Colon (tissue), 2 donors: ENCODE measurements around the gene ARF6.
"Not testable (repeated sequence)": the region's sequence is repeated elsewhere in the genome, so short reads cannot be mapped to it uniquely, and the experiment has no call there.

Source experiments
- FAIRE-seq: peaks from 2 replicates; lab custom pipeline; 2012; peaks lifted over from hg19 to GRCh38; lab: Jason Lieb, UNC
- donor health status: control.
- donor health status: control.

ARF6 gene

DNA sequence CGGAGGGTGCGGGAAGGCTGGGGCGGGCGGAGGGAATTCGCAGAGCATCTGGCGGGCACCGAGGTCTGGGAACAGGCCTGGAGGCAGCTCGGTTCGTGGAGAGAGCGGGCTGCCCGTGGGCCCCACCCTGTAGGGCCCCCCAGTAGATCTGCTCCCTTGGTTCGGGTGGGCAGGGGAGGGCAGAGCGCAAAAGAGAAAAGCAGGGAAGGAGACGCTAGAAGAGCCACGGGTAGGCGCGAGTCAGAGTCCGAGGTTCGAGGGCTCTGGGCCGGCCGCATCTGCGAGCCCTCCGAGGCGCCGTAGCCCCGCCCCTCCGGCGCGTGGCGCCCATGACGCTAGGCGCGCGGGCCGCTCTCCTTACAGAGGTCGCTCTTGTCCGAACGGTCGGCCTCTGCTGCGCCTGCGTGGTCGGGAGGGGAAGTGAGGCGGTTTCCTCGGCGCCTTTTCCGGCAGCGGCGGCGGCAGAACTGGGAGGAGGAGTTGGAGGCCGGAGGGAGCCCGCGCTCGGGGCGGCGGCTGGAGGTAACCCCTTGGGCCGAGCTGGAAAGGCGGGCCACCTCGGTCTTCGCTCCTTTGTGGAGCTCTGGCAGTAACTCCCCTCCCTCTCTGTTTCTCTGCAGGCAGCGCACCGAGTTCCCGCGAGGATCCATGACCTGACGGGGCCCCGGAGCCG is at the start of gene ARF6:
TSS of gene ARF6 (plus strand) at position 447 of the 673 bp plus-strand sequence. CDS start 655 bp downstream, outside the sequence.
- no peak for FAIRE-seq

GRCh38 chr14:49849213-49849847 is 43.6 kb upstream of the ARF6 start:
- no peak for FAIRE-seq

DNA sequence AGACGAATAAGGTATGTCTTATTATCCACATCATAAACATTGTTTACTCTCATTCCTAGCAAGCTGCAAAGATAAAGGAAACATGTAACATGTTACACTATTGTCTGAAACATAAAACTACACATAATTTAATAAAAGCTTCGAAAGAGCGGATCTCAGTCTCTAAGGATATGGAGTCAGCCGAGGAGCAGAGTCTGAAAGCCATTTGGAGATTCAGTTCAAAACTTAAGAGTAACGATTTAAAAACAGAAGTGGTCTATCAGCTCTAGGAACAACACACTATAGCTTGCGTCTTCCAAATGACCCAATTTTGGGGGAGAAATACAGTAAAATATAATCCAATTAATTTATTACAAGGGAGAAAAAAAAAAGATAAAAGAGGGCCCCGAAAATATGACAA is 41.1 kb upstream of the ARF6 start:
- FAIRE-seq, result no peak

DNA sequence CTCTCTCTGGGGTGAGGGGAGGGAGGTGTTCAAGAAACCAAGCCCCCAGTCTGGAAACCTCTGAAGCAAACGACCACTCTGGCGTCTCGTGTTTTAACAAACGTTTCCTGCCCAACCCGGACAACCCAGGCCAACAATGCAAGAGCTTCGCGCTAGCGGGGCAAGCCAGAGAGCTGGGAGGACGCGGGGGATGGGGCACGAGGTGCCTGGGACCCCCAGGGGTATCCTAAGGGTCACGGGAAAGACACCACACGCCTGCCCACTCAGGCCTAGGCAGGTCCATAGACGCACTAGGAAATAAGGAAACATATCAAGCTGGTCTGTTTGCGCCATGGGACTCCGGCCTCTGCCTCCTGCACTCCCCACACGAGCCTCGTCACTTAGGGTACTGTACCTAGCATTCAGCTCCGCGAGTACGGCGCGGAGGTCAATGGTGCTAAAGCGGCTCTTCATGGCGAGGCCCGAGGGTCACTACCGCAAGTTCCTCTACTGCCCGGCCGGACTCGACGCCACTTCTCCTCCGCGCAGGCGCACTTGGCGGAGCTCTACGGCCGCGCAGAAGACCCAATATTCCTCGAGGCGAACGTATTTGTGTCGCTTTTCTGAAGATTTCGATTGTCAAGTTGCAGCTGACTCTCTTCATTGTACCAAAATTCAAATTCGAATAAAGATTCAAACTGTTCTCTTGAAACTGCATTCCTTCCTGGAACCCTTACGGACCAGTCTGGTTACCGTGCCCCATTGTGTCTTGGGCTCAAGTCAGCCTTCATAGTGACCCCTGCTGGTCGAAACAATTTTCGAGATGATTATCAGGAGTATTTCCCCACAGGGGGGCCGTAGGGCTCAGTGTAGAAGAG is 40.4 kb upstream of the ARF6 start, which contains the start of gene NEMF:
TSS of gene NEMF (minus strand) at position 488 of the 857 bp plus-strand sequence. CDS start at position 453, 35 bp downstream.
- no peak for FAIRE-seq

- FAIRE-seq, result no peak
Measured at GRCh38 chr14:49853158-49853477, 39.8 kb upstream of the ARF6 start.

- no peak for FAIRE-seq
Measured at GRCh38 chr14:49853572-49854375, 39.1 kb upstream of the ARF6 start.

- FAIRE-seq, result no peak
Measured at GRCh38 chr14:49857427-49858003, 35.4 kb upstream of the ARF6 start.

DNA sequence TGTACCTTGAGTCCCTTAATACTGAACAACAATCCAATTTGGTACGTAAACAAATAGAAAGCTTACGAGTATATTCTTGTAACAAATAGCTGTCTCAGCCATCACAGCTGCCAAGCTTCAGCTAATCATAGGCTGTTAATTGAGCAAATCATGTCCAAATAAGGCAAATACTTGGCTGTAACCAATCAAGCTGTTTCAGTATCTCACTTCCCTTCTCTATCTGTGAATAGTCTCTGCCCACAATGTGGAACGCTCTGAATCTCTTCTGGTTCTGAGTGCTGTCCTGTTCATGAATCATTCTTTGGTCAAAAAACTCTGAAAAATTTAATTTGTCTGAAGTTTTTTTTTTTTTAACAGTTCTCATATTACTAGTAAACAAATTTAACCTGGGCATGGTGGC is 34.5 kb upstream of the ARF6 start:
- no peak for FAIRE-seq

- FAIRE-seq, result no peak
Measured at GRCh38 chr14:49860988-49861698, 31.7 kb upstream of the ARF6 start.

- FAIRE-seq, result no peak
Measured at GRCh38 chr14:49861699-49862088, 31.2 kb upstream of the ARF6 start.

DNA sequence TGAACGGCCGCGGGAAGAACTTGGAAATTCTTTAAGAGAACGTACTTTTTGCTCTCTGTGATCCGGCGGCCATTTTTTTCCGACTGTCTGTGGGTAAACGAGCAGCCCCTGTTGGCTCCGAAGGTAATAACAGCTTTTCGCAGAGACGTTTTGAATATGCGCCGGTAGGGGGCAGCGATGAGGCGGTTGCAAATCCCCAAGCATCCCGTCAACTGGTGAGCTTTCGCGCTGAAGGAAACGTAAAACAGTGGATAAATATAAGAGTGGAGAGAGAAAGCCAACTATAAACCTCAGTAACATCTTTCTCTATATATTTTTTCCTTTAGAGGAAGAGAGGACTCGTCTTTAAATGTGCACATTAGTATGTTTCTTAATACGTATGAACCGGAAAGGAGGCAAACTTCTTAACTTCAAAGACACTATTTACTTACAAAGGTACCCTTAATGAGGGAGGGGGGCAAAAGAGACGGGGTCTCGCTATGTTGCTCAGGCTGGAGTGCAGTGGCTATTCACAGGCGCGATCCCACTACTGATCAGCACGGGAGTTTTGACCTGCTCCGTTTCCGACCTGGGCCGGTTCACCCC is 30.7 kb upstream of the ARF6 start:
- FAIRE-seq, result no peak

GRCh38 chr14:49863487-49864281 is 29.2 kb upstream of the ARF6 start:
- no peak for FAIRE-seq

- FAIRE-seq, result no peak
Measured at GRCh38 chr14:49865431-49865859, 27.4 kb upstream of the ARF6 start.

DNA sequence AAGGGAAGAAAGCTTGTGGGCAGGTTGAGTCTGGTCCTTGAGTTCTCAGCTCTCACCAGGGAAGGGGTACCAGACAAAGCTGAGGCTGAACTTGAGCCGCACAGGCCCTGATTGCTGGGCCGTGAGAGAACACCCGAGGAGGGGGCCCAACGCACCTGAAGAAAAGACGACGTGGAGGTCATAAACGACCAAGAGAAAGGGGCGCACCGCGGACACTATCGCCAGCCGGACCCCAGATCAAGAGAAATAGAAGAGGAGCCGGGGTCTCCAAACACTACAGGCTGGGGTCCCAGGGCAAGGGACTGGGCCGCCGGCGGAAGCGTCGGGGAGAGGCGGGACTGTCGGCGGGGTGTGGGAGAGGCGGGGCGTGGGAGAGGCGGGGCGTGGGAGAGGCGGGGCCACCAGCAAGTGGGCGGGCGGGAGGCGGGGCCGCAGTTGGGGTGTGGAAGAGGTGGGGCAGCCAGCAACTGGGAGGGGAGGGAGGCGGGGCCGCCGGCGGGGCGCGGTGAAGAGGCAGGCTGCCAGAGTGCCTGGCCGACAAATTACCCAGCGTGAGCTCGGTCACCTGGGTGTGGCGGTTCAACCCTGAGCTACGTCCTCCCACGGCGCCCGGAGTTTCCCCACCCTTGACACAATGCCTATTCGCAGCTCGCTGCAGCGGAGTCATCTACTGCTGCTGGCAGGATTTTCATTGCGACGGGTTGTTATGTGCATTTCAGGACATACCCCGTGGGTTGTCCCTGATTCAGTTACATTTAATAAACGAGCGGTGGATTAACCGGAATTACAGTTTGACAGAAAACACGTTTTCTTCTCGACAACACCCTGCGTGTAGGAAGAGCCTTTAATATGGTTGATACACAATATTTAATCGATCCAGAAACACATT is 24.8 kb upstream of the ARF6 start:
- no peak for FAIRE-seq

DNA sequence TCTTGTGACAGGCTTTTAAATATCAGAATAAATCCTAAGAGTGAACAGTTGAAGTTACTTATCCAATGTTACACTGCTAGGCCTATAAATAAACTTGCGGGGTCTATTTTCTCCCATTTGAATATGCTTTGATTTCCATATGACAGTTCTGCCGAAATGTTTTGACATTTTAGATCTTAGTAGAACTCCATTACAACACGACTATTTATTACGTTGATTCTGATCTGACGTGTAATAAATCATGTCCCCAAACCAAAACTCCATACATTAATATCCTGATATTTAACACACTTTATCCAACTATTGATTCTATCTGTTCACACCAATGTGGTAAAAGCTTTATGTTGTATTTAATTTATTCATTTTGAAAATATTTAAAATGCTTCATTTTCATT is 24.2 kb upstream of the ARF6 start:
- FAIRE-seq, result no peak

DNA sequence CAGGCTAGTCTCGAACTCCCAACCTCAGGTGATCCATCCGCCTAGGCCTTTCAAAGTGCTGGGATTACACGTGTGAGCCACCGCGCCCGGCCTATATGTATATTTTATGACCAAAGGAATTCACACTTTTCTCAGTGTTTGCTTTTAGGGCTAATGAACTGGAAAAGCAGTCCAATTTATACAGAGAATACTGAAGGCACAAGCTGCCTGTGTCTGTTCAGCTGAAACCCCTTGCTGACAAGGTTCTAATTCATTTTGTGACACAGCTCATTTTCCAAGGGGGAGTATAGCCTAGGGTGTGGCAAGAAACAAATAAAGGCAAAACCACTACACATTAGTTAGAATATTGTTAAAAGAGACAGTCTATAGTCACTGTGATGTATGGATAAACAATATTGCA is 22.0 kb upstream of the ARF6 start:
- no peak for FAIRE-seq

- not testable (repeated sequence) for FAIRE-seq
Measured at GRCh38 chr14:49873548-49873947, 19.3 kb upstream of the ARF6 start.

GRCh38 chr14:49875640-49876198 is 17.2 kb upstream of the ARF6 start:
- FAIRE-seq, result no peak
